HepG2 (cell line): ENCODE data around the gene DDIAS. TPM values are rescaled to one million over a fixed set of nuclear protein-coding genes. Genes with fewer than 3 reads are reported as not detected.

Source experiments
- AKAP8 ChIP-seq: sonication (generic); formaldehyde crosslinking; IDR thresholded peaks from 2 replicates; pipeline ENCODE4 v1.5.1; 2020; ENCODE audit warnings: mild to moderate bottlenecking, missing genetic modification reagents
- ARID3A ChIP-seq: IDR thresholded peaks from 2 replicates; pipeline ENCODE4 v1.6.1; 2012; ENCODE audit warnings: low read depth, low read length, improper control_type of control experiment
- ATF3 ChIP-seq: sonication (generic); formaldehyde crosslinking; IDR thresholded peaks from 2 replicates; pipeline ENCODE4 v1.4.0; 2020; ENCODE audit warnings: missing genetic modification reagents
- BRCA1 ChIP-seq: sonication (generic); formaldehyde crosslinking; IDR thresholded peaks from 2 replicates; pipeline ENCODE4 v1.4.0; 2020; ENCODE audit warnings: missing genetic modification reagents
- CHD4 ChIP-seq: fragments of 200-600 bp; sonication (generic); IDR thresholded peaks from 2 replicates; pipeline ENCODE4 v1.7.0; 2017; ENCODE audit warnings: mild to moderate bottlenecking, low read length, borderline replicate concordance
- HOXA9 ChIP-seq: sonication (generic); formaldehyde crosslinking; IDR thresholded peaks from 2 replicates; pipeline ENCODE4 v1.8.1; 2022; ENCODE audit warnings: missing genetic modification reagents, mild to moderate bottlenecking, moderate library complexity, borderline replicate concordance
- KLF13 ChIP-seq: sonication (generic); formaldehyde crosslinking; IDR thresholded peaks from 2 replicates; pipeline ENCODE4 v1.4.0; 2020; ENCODE audit warnings: mild to moderate bottlenecking, missing genetic modification reagents
- NCOR1 ChIP-seq: fragments of 200-600 bp; sonication (generic); IDR thresholded peaks from 2 replicates; pipeline ENCODE4 v1.7.0; 2017; ENCODE audit warnings: antibody characterized with exemption, low read length, borderline replicate concordance
- PCBP2 ChIP-seq: fragments of 200-400 bp; formaldehyde crosslinking; optimal IDR thresholded peaks from 2 replicates; pipeline ENCODE3; 2018; ENCODE audit warnings: low read length, low read depth; ENCODE audit not compliant: poor library complexity, severe bottlenecking
- PITX1 ChIP-seq: sonication (generic); formaldehyde crosslinking; IDR thresholded peaks from 2 replicates; pipeline ENCODE4 v1.5.1; 2020; ENCODE audit warnings: mild to moderate bottlenecking, missing genetic modification reagents
- RNF2 ChIP-seq: fragments of 450-650 bp; conservative IDR thresholded peaks from 2 replicates; pipeline ENCODE4 v1.6.1; 2016; ENCODE audit warnings: low read depth
- RORA ChIP-seq: sonication (generic); formaldehyde crosslinking; IDR thresholded peaks from 2 replicates; pipeline ENCODE4 v1.5.0; 2020; ENCODE audit warnings: mild to moderate bottlenecking, missing genetic modification reagents, moderate library complexity
- SMC3 ChIP-seq: IDR thresholded peaks from 2 replicates; pipeline ENCODE4 v1.6.1; 2011; ENCODE audit warnings: low read length, improper control_type of control experiment
- THAP7 ChIP-seq: sonication (generic); formaldehyde crosslinking; IDR thresholded peaks from 2 replicates; pipeline ENCODE4 v1.8.1; 2023; ENCODE audit warnings: mild to moderate bottlenecking, missing genetic modification reagents
- ZBTB37 ChIP-seq: sonication (generic); formaldehyde crosslinking; IDR thresholded peaks from 2 replicates; pipeline ENCODE4 v1.4.0; 2020; ENCODE audit warnings: mild to moderate bottlenecking, missing genetic modification reagents
- ZFP36 ChIP-seq: fragments of 150-350 bp; IDR thresholded peaks from 2 replicates; pipeline ENCODE4 v1.6.1; 2018; ENCODE audit warnings: borderline replicate concordance, low read length, low read depth; ENCODE audit not compliant: partially characterized antibody
- ZFP36L2 ChIP-seq: sonication (generic); formaldehyde crosslinking; IDR thresholded peaks from 2 replicates; pipeline ENCODE4 v1.4.0; 2020; ENCODE audit warnings: missing genetic modification reagents
- ZIK1 ChIP-seq: sonication (generic); formaldehyde crosslinking; IDR thresholded peaks from 2 replicates; pipeline ENCODE4 v1.5.0; 2020; ENCODE audit warnings: mild to moderate bottlenecking, low read depth, missing genetic modification reagents, borderline replicate concordance
- ZNF136 ChIP-seq: sonication (generic); formaldehyde crosslinking; IDR thresholded peaks from 2 replicates; pipeline ENCODE4 v1.8.1; 2022; ENCODE audit warnings: low read depth, mild to moderate bottlenecking, moderate library complexity, missing genetic modification reagents
- ZNF17 ChIP-seq: sonication (generic); formaldehyde crosslinking; IDR thresholded peaks from 2 replicates; pipeline ENCODE4 v1.5.0; 2020; ENCODE audit warnings: mild to moderate bottlenecking, missing genetic modification reagents
- ZNF333 ChIP-seq: sonication (generic); formaldehyde crosslinking; IDR thresholded peaks from 2 replicates; pipeline ENCODE4 v1.4.0; 2020; ENCODE audit warnings: mild to moderate bottlenecking, missing genetic modification reagents, borderline replicate concordance
- ZNF691 ChIP-seq: sonication (generic); formaldehyde crosslinking; IDR thresholded peaks from 2 replicates; pipeline ENCODE4 v1.4.0; 2020; ENCODE audit warnings: missing genetic modification reagents, low read depth, mild to moderate bottlenecking, borderline replicate concordance
- ZNF740 ChIP-seq: sonication (generic); formaldehyde crosslinking; IDR thresholded peaks from 2 replicates; pipeline ENCODE4 v1.4.0; 2020; ENCODE audit warnings: missing genetic modification reagents
- ZNF781 ChIP-seq: sonication (generic); formaldehyde crosslinking; IDR thresholded peaks from 2 replicates; pipeline ENCODE4 v1.5.1; 2020; ENCODE audit warnings: borderline replicate concordance, mild to moderate bottlenecking, missing genetic modification reagents; ENCODE audit errors: not compliant biosample characterization
- polyA plus RNA-seq, 8 experiments: library from polyadenylated mRNA; depleted of rRNA in 3 of 8; stranded (reverse) in 7 of 8; unstranded in 1 of 8; fragments of >200 nt; fragmentation: Illumina TruSeq in 4 of 8; extraction: Trizol in 4 of 8; gene quantifications; 2 replicates each; pipeline versions ENCODE4 v1.2.1 to v1.2.3, GENCODE V29; 2011 to 2016; ENCODE audit warnings: low read depth in 4 of 8, missing spikeins in 1 of 8, mixed read lengths in 1 of 8; ENCODE audit not compliant: insufficient read depth in 1 of 8
- total RNA-seq, 5 experiments: library from RNA; depleted of rRNA; stranded (reverse); fragments of >200 nt; fragmentation: Illumina TruSeq; extraction: Trizol; gene quantifications; 2 replicates each; pipeline ENCODE4 v1.2.3, GENCODE V29; 2016; ENCODE audit warnings: low read depth in 1 of 5

DDIAS gene
- total and polyA plus RNA-seq, 2 of the 13 experiments (the other 11 are each of a cell fraction or from before 2014, with no cell fraction given): 3.5 to 13.0 TPM

- TF ChIP-seq ARID3A: no peak
- TF ChIP-seq HOXA9 (CRISPR knock-in tag): no peak
- TF ChIP-seq RNF2: 0 out of 2 replicates have a peak, but pooled peaks have one; percentile 16
- no peak for TF ChIP-seq ZNF740 (CRISPR knock-in tag)
- peak; percentile 59 for TF ChIP-seq PITX1 (CRISPR knock-in tag)
- peak; percentile 66; the same call in 1 of the 2 replicates for TF ChIP-seq ZNF136 (CRISPR knock-in tag)
- TF ChIP-seq ZBTB37 (CRISPR knock-in tag): peak; percentile 74
- peak; percentile 61 for TF ChIP-seq ZNF781
- peak; percentile 76; the same call in 1 of the 2 replicates for TF ChIP-seq ZNF333 (CRISPR knock-in tag)
- TF ChIP-seq ZFP36: no peak
- 0 out of 2 replicates have a peak, but pooled peaks have one; percentile 33 for TF ChIP-seq AKAP8 (CRISPR knock-in tag)
- TF ChIP-seq CHD4: 0 out of 2 replicates have a peak, but pooled peaks have one; percentile 39
- no peak for TF ChIP-seq KLF13 (CRISPR knock-in tag)
- TF ChIP-seq ATF3 (CRISPR knock-in tag): no peak
- TF ChIP-seq ZNF17: no peak
- no peak for TF ChIP-seq SMC3
- TF ChIP-seq ZFP36L2 (CRISPR knock-in tag): no peak
- TF ChIP-seq PCBP2: no peak
- TF ChIP-seq ZNF691: peak; percentile 80; the same call in 1 of the 2 replicates
- TF ChIP-seq RORA (CRISPR knock-in tag): no peak
- TF ChIP-seq BRCA1 (CRISPR knock-in tag): no peak
- TF ChIP-seq NCOR1: no peak
- no peak for TF ChIP-seq ZIK1 (CRISPR knock-in tag)
- TF ChIP-seq THAP7 (CRISPR knock-in tag): no peak
These were observed 1.0 kb upstream of the DDIAS start, which contains the start of gene PRCP (continued) for GRCh38 chr11:82900277-82901164.
